Mesendoderm (in vitro differentiated cells): ENCODE data around the gene SCAND1.

ENCODE experiments used
- DNase-seq: peaks from one replicate; pipeline ENCODE4 v3.0.0; 2013
- H2AK5ac ChIP-seq: 2 replicates; pipeline ENCODE4 v1.6.1; 2013; ENCODE audit warnings: low read length, inconsistent platforms
- H2BK120ac ChIP-seq: 2 replicates; pipeline ENCODE4 v1.6.1; 2013; ENCODE audit warnings: low read depth, mild to moderate bottlenecking, low read length, moderate library complexity, mixed read lengths
- H2BK15ac ChIP-seq: replicated peaks from 2 replicates; pipeline ENCODE4 v1.6.1; 2013; ENCODE audit warnings: low read depth, mild to moderate bottlenecking, moderate library complexity
- H2BK5ac ChIP-seq: 2 replicates; pipeline ENCODE4 v1.6.1; 2013; ENCODE audit warnings: low read length, inconsistent platforms
- H3K18ac ChIP-seq: 2 replicates; pipeline ENCODE4 v1.6.1; 2013; ENCODE audit warnings: mild to moderate bottlenecking, low read length, mixed read lengths
- H3K23ac ChIP-seq: one replicate; pipeline ENCODE4 v1.6.1; 2013; ENCODE audit warnings: low read length
- H3K27ac ChIP-seq: 2 replicates; pipeline ENCODE4 v1.5.1; 2013; ENCODE audit warnings: low read depth, mild to moderate bottlenecking, inconsistent platforms, low read length, moderate library complexity
- H3K27me3 ChIP-seq: 2 replicates; pipeline ENCODE4 v1.6.1; 2013; ENCODE audit warnings: low read length, control low read depth, mild to moderate bottlenecking, inconsistent platforms; ENCODE audit not compliant: insufficient read depth, poor library complexity
- H3K36me3 ChIP-seq: 2 replicates; pipeline ENCODE4 v1.6.1; 2013; ENCODE audit warnings: low read length, inconsistent platforms; ENCODE audit not compliant: control insufficient read depth, insufficient read depth
- H3K4ac ChIP-seq: one replicate; pipeline ENCODE4 v1.6.1; 2013; ENCODE audit warnings: low read depth, mild to moderate bottlenecking, low read length, moderate library complexity
- H3K4me1 ChIP-seq: 2 replicates; pipeline ENCODE4 v1.6.1; 2013; ENCODE audit warnings: low read depth, low read length, inconsistent platforms; ENCODE audit not compliant: control insufficient read depth
- H3K4me2 ChIP-seq: 2 replicates; pipeline ENCODE4 v1.6.1; 2013; ENCODE audit warnings: low read length
- H3K4me3 ChIP-seq: 2 replicates; pipeline ENCODE4 v1.5.1; 2013; ENCODE audit warnings: mild to moderate bottlenecking, low read length
- H3K56ac ChIP-seq: one replicate; pipeline ENCODE4 v1.6.1; 2013; ENCODE audit warnings: low read length
- H3K79me1 ChIP-seq: 2 replicates; pipeline ENCODE4 v1.6.1; 2013; ENCODE audit warnings: low read length, inconsistent platforms
- H3K79me2 ChIP-seq: 2 replicates; pipeline ENCODE4 v1.6.1; 2013; ENCODE audit warnings: mild to moderate bottlenecking, low read length; ENCODE audit not compliant: control insufficient read depth, insufficient read depth
- H3K9ac ChIP-seq: 2 replicates; pipeline ENCODE4 v1.6.1; 2013; ENCODE audit warnings: low read length, inconsistent platforms
- H4K5ac ChIP-seq: one replicate; pipeline ENCODE4 v1.6.1; 2013; ENCODE audit warnings: low read length
- H4K8ac ChIP-seq: one replicate; pipeline ENCODE4 v1.6.1; 2013; ENCODE audit warnings: low read depth, mild to moderate bottlenecking, control low read depth, low read length, moderate library complexity
- WGBS: extraction: QIAGEN DNeasy Blood & Tissue Kit; methylation state at CpG from one replicate; pipeline ENCODE4 v1.1.7; 2013; ENCODE audit warnings: low lambda C conversion rate, missing lambda C conversion rate; ENCODE audit not compliant: insufficient coverage; ENCODE audit errors: extremely low coverage; 5-methylcytosine and 5-hydroxymethylcytosine counted together

SCAND1 gene

DNA sequence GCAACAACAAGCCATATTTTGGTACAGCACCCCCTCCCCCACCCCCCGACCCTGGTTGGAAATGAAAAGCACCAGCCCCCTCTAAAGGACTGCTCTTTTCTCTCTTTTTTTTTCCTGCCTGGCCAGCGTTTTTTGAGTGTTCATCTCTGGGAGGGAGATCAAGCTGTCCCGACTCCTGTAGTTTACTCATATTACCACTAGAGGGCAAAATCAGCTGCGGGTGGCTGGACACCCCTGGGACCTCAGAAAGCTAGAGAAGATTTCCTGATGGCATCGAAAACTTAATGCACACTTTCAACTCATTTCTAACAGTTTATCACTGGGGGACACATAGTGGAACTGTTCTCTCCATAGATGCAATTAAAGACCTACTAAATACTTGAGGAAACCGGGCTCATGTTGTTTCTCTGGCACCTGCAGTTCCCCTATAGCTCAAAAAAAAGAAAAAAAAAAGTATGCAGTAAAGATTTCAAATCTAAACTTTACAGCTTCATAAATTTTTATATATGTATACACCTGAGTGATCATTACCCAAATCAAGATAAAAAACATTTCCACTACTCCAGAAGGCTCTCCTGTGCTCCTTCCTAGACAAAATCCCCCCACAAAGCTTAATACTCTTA lies 38.5 kb upstream of the SCAND1 start:
- Histone ChIP-seq H3K36me3 (no peaks in the 10 kb centered on the region), H4K8ac (no peak overlapping the region), H3K79me2 (no peaks in the 10 kb centered on the region), H3K4ac (no peak overlapping the region), H3K27me3 (no peaks in the 10 kb centered on the region), H2BK15ac (no peak overlapping the region), H3K79me1 (no peaks in the 10 kb centered on the region), H3K27ac (no peak overlapping the region), H3K4me3 (no peak overlapping the region), H3K4me2 (no peak overlapping the region), H2BK5ac (no peak overlapping the region), H3K23ac (no peak overlapping the region), H2AK5ac (no peak overlapping the region), H3K18ac (no peak overlapping the region), H3K56ac (no peak overlapping the region), H4K5ac (no peak overlapping the region), H3K9ac (no peak overlapping the region), H3K4me1 (no peaks in the 10 kb centered on the region), H2BK120ac (no peak overlapping the region)
- no CpG with 5 or more reads among the region's 6 CpGs for WGBS
- DNase-seq: peak; percentile 78

- no peak overlapping the region for H3K56ac ChIP-seq
- H3K4me1 ChIP-seq: no peaks in the 10 kb centered on the region
- H3K4me2 ChIP-seq: no peak overlapping the region
- no CpG with 5 or more reads among the region's 3 CpGs for WGBS
- H3K4ac ChIP-seq: no peak overlapping the region
- H3K36me3 ChIP-seq: no peaks in the 10 kb centered on the region
- H2BK120ac ChIP-seq: no peak overlapping the region
- H4K8ac ChIP-seq: no peak overlapping the region
- H3K79me1 ChIP-seq: no peaks in the 10 kb centered on the region
- H3K9ac ChIP-seq: no peak overlapping the region
- no peak overlapping the region for H2BK5ac ChIP-seq
- no peak overlapping the region for H3K23ac ChIP-seq
- H2AK5ac ChIP-seq: no peak overlapping the region
- no peak overlapping the region for H3K4me3 ChIP-seq
- no peaks in the 10 kb centered on the region for H3K79me2 ChIP-seq
- DNase-seq: no peak
- H4K5ac ChIP-seq: no peak overlapping the region
- no peak overlapping the region for H3K18ac ChIP-seq
- no peak overlapping the region for H3K27ac ChIP-seq
- H2BK15ac ChIP-seq: no peak overlapping the region
- no peaks in the 10 kb centered on the region for H3K27me3 ChIP-seq
Observed at GRCh38 chr20:35991142-35991771, 37.0 kb upstream of the SCAND1 start.

GRCh38 chr20:35988910-35989463 lies 34.7 kb upstream of the SCAND1 start:
- Histone ChIP-seq H3K4me2 (no peak overlapping the region), H3K79me1 (no peaks in the 10 kb centered on the region), H2BK15ac (no peak overlapping the region), H3K4me1 (no peaks in the 10 kb centered on the region), H3K18ac (no peak overlapping the region), H3K27me3 (no peaks in the 10 kb centered on the region), H3K9ac (no peak overlapping the region), H3K79me2 (no peaks in the 10 kb centered on the region), H3K4ac (no peak overlapping the region), H4K8ac (no peak overlapping the region), H2BK120ac (no peak overlapping the region), H4K5ac (no peak overlapping the region), H3K56ac (no peak overlapping the region), H2BK5ac (no peak overlapping the region), H3K4me3 (no peak overlapping the region), H3K36me3 (no peaks in the 10 kb centered on the region), H3K23ac (no peak overlapping the region), H3K27ac (no peak overlapping the region), H2AK5ac (no peak overlapping the region)
- no peak for DNase-seq
- WGBS: no CpG with 5 or more reads among the region's 2 CpGs

DNA sequence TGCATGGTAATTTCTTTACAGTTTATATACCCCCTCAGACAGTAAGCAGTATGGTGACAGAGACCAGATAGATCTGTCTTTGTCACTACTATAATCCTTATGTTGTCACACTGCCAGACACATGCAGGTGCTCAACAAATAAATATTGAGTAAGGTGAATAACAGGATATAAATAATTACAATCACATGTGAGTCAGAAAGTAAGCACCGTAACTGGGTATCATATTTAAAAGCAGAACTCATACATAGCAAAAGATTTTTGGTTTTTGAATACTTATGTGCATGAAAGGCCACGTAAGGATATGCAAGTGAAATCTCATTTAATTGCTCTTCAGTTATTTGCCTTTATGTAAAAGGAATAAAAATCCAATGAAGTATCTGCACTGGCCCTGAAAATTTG lies 31.5 kb upstream of the SCAND1 start:
- no peak overlapping the region for H2BK15ac ChIP-seq
- no peaks in the 10 kb centered on the region for H3K4me1 ChIP-seq
- no peak overlapping the region for H4K8ac ChIP-seq
- H3K56ac ChIP-seq: no peak overlapping the region
- H3K79me1 ChIP-seq: no peaks in the 10 kb centered on the region
- WGBS: no CpG with 5 or more reads among the region's 2 CpGs
- no peak for DNase-seq
- H3K27me3 ChIP-seq: no peaks in the 10 kb centered on the region
- H3K36me3 ChIP-seq: no peaks in the 10 kb centered on the region
- no peak overlapping the region for H4K5ac ChIP-seq
- H2BK120ac ChIP-seq: no peak overlapping the region
- no peak overlapping the region for H3K27ac ChIP-seq
- H3K4me2 ChIP-seq: no peak overlapping the region
- H3K18ac ChIP-seq: no peak overlapping the region
- no peak overlapping the region for H2BK5ac ChIP-seq
- no peak overlapping the region for H3K23ac ChIP-seq
- no peaks in the 10 kb centered on the region for H3K79me2 ChIP-seq
- H3K4ac ChIP-seq: no peak overlapping the region
- no peak overlapping the region for H3K9ac ChIP-seq
- no peak overlapping the region for H3K4me3 ChIP-seq
- H2AK5ac ChIP-seq: no peak overlapping the region

DNA sequence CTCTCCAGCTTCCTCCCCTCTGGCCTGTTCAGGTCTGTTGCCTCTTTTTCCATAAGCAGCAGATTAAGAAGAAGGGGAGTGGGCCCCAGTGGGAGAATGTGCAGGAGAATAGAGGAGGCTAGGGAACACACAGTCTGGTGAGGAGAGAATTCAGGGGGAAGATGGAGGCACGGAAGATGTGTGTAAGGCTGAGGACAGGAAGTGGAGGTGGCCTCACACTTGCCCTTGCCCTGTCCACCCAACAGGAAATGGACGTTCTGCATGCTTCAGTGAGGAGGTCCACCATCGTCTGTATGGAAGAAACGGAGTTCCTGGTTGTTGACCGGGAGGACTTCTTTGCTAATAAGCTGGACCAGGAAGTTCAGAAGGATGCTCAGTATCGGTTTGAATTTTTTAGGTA lies 30.1 kb upstream of the SCAND1 start:
- Histone ChIP-seq H3K4ac (no peak overlapping the region), H2BK15ac (no peak overlapping the region), H3K27ac (no peak overlapping the region), H3K27me3 (no peaks in the 10 kb centered on the region), H3K79me2 (no peaks in the 10 kb centered on the region), H2BK5ac (no peak overlapping the region), H3K56ac (no peak overlapping the region), H2AK5ac (no peak overlapping the region), H3K4me3 (no peak overlapping the region), H3K79me1 (no peaks in the 10 kb centered on the region), H3K4me2 (no peak overlapping the region), H4K5ac (no peak overlapping the region), H3K4me1 (no peaks in the 10 kb centered on the region), H3K18ac (no peak overlapping the region), H3K23ac (no peak overlapping the region), H4K8ac (no peak overlapping the region), H3K36me3 (no peaks in the 10 kb centered on the region), H2BK120ac (no peak overlapping the region), H3K9ac (no peak overlapping the region)
- DNase-seq: no peak
- no CpG with 5 or more reads among the region's 6 CpGs for WGBS
